Measurements from ENCODE around the gene ARHGDIA.
"Not testable (repeated sequence)": the region's sequence is repeated elsewhere in the genome, so short reads cannot be mapped to it uniquely, and the experiment has no call there.

Gene ARHGDIA

DNA sequence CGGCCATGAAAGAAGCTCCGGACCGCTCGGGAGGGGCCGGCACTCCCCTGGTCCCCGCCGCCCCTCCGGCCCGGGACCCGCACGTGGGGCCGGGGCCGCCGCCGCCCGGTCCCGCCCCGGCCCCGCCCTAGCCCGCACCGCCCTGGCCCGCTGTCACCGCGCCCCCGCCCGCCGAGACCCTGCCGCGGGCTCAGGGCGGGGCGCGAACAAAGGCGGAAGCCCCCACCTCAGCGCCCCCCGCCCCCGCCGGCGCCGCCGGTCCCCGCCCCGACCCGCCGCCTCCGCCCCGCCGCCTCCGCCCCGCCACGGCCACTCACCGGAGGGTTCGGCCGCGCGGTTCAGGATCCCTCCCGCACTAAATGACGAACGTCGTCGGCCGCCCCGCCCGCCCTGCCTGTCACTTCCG is at the start of gene ARHGDIA:
Gene ARHGDIA, minus strand, starts transcription at position 357 of the 406 bp plus-strand sequence. CDS start 1,407 bp downstream, outside the sequence.
- Mint-ChIP-seq H3K9me3 (no peaks in the 10 kb centered on the region), H3K4me1 (peaks cover 29% of the 10 kb centered on the region), H3K36me3 (peaks cover 7% of the 10 kb centered on the region)

DNA sequence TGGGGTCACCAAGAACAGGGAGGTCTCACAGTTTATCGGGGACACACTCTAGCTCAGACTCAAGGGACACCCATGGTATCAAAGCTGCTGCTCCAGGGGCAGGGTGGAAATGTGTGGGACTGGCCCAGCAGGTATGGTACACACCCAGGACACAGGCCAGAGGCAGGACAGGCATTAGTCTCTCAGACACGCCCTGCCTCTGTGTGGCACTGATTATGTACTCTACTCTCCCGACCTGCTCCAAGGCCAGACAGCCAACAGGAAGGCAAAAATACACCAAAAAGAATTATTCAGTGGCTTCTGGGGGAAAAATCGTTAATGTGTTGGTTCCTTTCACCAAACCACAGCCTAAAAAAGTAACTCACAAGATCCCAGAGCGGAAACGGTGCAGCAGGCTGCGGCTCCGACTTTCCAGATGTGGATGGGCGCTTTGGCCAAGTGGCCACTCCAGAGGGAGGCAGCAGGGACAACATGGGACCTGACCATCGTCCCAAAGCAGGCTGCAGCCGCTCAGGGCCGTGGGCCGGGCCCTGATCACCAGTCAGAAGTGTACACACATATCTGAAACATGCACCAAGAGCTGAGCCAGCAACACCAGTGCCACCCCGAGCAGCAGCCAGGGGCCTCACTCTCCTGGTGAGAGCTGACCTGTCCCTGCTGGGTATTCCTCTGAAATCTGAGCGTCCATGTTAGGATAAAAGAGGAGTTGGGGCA is 47.9 kb upstream of the ARHGDIA start:
- no peak for ATAC-seq (ENCODE audit: low read depth)
- H3K4me1 Mint-ChIP-seq, result peaks cover 17% of the 10 kb centered on the region
- H3K27me3 Mint-ChIP-seq, result no peaks in the 10 kb centered on the region
- peaks cover 11% of the 10 kb centered on the region for H3K36me3 Mint-ChIP-seq
- no peaks in the 10 kb centered on the region for H3K9me3 Mint-ChIP-seq
- H3K27ac Mint-ChIP-seq, result peak overlapping the region; percentile 92
- DNase-seq (ENCODE audit: low spot score in 2 of 2), result no peak
- no peak overlapping the region for H3K4me3 Mint-ChIP-seq

More for the DNA sequence above, at the start of gene ARHGDIA:
- ATAC-seq (ENCODE audit: low read depth), result peak; percentile 73
- H3K27ac Mint-ChIP-seq, result peak within 1 kb of the TSS; percentile 95
- no peaks in the 10 kb centered on the region for H3K27me3 Mint-ChIP-seq
- H3K4me3 Mint-ChIP-seq, result peak within 1 kb of the TSS; percentile 86
- no peak for DNase-seq (ENCODE audit: low spot score in 2 of 2)

DNA sequence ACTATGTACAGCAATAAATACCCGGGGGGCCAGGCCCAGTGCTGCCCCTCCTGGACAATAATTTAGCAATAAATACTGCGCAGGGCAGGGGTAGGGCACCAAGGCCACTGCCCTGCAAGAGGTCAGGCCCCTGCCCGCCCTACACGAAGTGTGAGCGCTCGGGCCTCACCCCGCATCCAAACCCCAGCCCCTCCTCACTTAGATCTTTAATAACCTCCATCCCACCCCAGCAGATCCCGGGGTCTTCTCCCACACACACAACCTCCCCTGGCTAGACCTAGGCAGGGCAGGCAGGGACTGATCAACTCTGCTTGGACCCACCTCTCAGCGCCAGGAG is 47.2 kb upstream of the ARHGDIA start:
- H3K27ac Mint-ChIP-seq, result peak overlapping the region; percentile 92
- not testable (repeated sequence) for H3K27me3 Mint-ChIP-seq; DNase-seq (ENCODE audit: low spot score in 2 of 2); H3K9me3 Mint-ChIP-seq
- peak overlapping the region; percentile 94 for H3K4me3 Mint-ChIP-seq
- peaks cover 17% of the 10 kb centered on the region for H3K4me1 Mint-ChIP-seq
- peaks cover 11% of the 10 kb centered on the region for H3K36me3 Mint-ChIP-seq
- peak; percentile 14 for ATAC-seq (ENCODE audit: low read depth)

DNA sequence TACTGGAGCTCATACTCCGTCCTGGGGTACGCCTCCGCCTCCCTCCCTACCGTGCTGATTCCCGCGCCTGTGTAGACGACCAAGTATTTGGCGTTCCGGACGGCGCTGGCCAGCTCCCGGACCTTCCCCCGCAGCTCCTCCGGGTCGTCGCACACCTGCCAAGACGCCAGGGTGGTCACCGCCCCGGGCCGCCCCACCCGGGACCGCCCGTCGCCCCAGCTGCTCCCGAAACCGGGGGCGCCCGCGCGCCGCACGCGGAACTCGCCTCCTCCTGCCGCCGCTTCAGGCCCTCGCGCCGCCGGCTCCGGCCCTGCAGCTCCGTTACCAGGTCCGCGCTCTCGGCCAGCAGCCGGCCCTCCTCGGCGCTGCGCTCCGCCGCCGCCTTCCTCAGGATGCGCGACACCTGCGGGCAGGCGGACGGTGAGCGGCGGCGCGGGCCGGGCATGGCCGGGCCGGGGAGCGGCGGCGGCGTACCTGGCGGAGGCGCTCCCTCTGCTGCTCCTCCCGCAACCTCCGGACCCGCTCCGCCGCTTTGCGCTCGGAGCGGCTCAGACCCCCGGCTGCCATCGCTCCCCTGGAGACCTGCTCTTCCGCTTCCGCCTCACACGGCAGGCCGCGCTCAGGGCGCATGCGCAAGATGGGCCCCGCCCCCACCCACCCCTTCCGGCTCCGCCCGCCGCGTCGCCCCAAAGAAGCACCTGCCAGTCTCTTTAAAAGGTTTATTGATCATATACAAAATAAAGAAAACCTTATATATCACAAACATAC is 46.6 kb upstream of the ARHGDIA start, which contains the start of gene SIRT7:
Gene SIRT7, minus strand, starts transcription at position 612 of the 768 bp plus-strand sequence. Its CDS starts 45 bp downstream, at position 567.
- no peaks in the 10 kb centered on the region for H3K9me3 Mint-ChIP-seq
- ATAC-seq (ENCODE audit: low read depth) (peak; percentile 93), DNase-seq (ENCODE audit: low spot score in 2 of 2) (peak; percentile 73 to 74)
- H3K36me3 Mint-ChIP-seq, result peaks cover 11% of the 10 kb centered on the region
- H3K4me1 Mint-ChIP-seq, result peaks cover 17% of the 10 kb centered on the region
- peak within 1 kb of the TSS; percentile 94 for H3K4me3 Mint-ChIP-seq
- H3K27ac Mint-ChIP-seq, result peak within 1 kb of the TSS; percentile 92
- no peaks in the 10 kb centered on the region for H3K27me3 Mint-ChIP-seq

DNA sequence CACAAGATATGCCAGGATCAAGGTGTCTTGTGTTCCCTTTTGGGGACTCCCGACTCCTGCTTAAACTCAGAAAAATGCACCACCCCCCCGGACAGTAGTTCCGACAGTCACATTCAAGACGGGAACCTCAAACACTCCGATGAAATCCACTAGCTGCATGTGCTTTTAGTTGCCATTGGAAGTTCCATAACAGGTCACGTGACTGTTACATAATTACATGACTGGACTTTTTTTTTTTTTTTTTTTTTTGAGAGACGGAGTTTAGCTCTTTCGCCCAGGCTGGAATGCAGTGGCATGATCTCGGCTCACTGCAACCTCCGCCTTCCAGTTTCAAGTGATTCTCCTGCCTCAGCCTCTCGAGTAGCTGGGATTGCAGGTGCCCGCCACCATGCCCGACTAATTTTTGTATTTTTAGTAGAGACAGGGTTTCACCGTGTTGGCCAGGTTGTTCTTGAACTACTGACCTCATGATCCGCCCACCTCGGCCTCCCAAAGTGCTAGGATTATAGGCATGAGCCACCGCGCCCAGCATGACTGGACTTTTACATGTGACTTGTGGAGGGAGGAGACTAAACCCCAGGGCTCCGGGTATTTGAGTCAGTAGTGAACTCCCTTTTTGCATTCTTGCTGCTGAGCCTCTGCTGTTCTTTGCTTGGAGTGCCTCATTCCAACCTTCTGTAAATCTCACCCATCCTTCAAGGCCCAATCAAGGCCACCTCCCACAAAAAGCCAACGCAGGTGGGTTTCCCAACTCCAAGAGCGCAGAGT is 45.3 kb upstream of the ARHGDIA start:
- H3K9me3 Mint-ChIP-seq, result no peaks in the 10 kb centered on the region
- peaks cover 19% of the 10 kb centered on the region for H3K4me1 Mint-ChIP-seq
- peak overlapping the region; percentile 94 for H3K4me3 Mint-ChIP-seq
- H3K27me3 Mint-ChIP-seq, result no peaks in the 10 kb centered on the region
- H3K27ac Mint-ChIP-seq, result no peak overlapping the region
- H3K36me3 Mint-ChIP-seq, result peaks cover 5% of the 10 kb centered on the region
- ATAC-seq (ENCODE audit: low read depth) (no peak), DNase-seq (ENCODE audit: low spot score in 2 of 2) (no peak)

DNA sequence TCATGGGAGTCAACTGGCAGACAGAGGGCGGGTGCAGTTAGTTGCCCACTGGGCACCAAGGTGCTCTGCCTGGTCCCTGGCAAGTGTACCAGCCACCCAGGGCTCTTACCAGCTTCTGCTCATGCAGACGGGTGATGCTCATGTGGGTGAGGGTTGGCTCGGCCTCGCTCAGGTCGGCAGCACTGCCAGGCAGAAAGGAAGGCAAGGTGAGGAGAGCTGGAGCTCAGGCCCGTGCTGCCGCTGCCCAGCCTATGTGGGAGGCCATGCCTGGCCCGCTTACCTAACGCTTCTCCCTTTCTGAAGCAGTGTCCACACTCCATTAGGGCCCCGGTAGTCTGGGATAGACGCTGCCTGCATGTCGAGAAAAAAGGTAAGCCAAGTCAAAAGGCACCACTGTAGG is 44.2 kb upstream of the ARHGDIA start:
- ATAC-seq (ENCODE audit: low read depth), result no peak
- Mint-ChIP-seq H3K27me3 (no peaks in the 10 kb centered on the region), H3K4me3 (no peak overlapping the region), H3K27ac (no peak overlapping the region), H3K9me3 (no peaks in the 10 kb centered on the region), H3K4me1 (peaks cover 19% of the 10 kb centered on the region), H3K36me3 (peaks cover 5% of the 10 kb centered on the region)
- DNase-seq (ENCODE audit: low spot score in 2 of 2), result no peak

DNA sequence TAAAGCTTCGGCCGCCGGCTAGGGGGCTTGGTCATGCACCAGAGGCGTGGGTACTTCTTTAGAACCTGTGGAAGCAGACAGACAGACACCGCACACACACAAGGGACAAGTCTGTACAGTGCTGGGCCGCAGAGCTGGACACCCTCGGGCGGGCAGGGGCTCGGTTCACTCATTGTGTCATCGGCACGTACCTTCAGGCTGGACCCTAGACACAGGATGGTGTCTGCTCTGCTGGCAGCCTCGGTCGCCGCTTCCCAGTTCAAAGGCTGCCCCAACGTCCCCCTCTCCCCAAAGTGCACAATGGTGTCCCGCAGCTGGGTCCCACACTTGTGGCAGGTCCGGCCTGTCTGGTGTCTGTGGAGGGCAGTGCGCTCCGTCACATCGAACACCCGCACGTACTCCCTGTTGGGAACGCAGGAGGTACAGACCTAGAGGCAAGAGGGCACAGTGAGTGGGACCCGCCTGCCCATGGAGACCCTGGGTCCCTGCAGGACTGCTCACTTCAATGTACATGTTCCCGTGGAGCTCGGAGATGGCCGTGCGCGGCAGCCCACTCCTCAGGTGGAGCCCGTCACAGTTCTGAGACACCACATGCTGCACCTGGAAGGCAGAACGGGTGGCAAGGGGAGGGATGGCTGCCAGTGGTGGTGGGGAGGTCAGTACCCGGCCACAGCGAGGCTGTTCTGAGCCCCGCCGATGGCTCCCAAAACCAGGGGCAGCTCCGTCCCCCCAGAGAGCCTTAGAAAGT is 43.1 kb upstream of the ARHGDIA start:
- Mint-ChIP-seq H3K36me3 (peaks cover 5% of the 10 kb centered on the region), H3K27me3 (no peaks in the 10 kb centered on the region), H3K4me3 (no peak overlapping the region), H3K27ac (no peak overlapping the region), H3K4me1 (peaks cover 21% of the 10 kb centered on the region), H3K9me3 (no peaks in the 10 kb centered on the region)
- ATAC-seq (ENCODE audit: low read depth) (no peak), DNase-seq (ENCODE audit: low spot score in 2 of 2) (no peak)

DNA sequence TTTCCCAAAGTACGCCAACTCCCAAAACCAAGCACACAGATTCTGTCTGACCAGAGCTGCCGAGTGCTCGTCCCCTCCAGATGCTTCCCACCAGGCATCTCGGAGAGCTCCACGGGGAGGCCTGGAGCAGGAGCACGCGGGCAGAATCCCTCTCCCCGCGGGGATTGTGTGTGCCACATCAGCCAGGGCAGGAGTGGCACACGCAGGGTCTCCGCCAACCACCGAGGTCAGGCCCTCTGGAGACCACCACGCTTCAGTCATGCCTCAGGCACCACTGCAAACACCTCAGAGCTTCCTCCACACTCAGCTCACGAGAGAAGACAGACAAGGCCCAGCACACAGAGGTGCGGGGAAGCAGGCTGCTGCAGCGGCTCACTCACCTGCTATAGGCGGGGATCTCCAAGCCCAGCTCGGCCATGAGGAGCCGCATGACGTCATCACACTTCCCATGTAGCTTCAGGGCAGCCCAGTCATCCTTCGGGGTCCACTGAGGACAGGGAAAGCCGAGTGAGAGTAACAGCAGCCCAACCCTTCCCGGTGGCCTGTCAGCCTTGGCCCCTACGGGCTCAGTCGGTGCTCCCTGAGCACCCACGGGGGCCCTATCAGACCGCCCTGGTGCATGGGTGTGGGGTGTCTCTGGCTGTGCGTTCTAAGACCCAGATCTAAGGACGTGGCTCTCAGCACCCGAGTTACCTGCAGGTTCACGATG is 42.4 kb upstream of the ARHGDIA start:
- no peak overlapping the region for H3K4me3 Mint-ChIP-seq

DNA sequence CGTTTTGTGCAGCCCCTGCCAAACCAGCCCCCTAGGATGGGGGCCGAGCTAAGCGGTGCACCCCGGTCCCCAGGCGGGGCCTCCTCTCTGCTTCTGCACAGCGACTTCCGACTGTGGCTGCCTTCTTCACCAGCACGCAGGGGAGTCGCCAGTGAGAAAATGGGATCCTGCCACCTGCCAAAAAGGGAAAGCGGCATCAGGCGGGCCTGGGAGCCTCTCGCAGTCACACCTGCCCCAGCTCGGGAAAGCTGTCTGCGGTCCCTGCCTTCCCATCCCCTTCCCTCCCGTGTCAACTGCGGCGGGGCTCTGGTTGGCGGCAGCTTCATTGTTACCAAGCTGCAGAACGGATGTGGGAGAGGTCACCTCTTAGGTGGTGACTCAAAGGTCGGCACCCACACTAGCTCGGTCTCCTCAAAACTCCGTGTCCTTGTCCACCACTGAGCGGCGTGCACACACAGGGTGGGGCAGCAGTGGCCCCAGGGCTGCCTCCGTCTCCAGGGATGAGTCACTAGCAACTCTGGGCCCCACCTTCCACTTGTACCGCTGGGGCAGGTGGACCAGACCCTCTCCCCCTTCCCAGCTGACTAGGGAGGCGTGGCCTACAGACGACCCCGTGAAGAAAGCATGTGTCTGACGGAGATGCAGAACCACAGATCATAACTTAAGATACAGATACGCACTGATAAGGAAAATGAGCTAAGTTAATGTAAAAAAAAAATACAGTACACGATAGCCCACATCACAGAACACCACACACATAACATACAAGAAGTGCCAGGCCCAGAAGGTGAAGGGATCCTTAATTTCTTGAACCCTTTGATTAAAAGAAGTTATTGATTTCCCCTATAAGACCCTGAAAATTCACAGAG is 41.5 kb upstream of the ARHGDIA start:
- H3K36me3 Mint-ChIP-seq, result peaks cover 4% of the 10 kb centered on the region
- H3K9me3 Mint-ChIP-seq, result no peaks in the 10 kb centered on the region
- DNase-seq (ENCODE audit: low spot score in 2 of 2), result no peak
- no peak for ATAC-seq (ENCODE audit: low read depth)
- H3K27me3 Mint-ChIP-seq, result no peaks in the 10 kb centered on the region
- no peak overlapping the region for H3K27ac Mint-ChIP-seq
- peaks cover 15% of the 10 kb centered on the region for H3K4me1 Mint-ChIP-seq
- H3K4me3 Mint-ChIP-seq, result peak overlapping the region; percentile 22

More for the DNA sequence above, 42.4 kb upstream of the ARHGDIA start:
- no peaks in the 10 kb centered on the region for H3K9me3 Mint-ChIP-seq
- ATAC-seq (ENCODE audit: low read depth), result no peak
- no peak overlapping the region for H3K27ac Mint-ChIP-seq
- H3K27me3 Mint-ChIP-seq, result no peaks in the 10 kb centered on the region
- peaks cover 5% of the 10 kb centered on the region for H3K36me3 Mint-ChIP-seq
- no peak for DNase-seq (ENCODE audit: low spot score in 2 of 2)
- peaks cover 19% of the 10 kb centered on the region for H3K4me1 Mint-ChIP-seq

DNA sequence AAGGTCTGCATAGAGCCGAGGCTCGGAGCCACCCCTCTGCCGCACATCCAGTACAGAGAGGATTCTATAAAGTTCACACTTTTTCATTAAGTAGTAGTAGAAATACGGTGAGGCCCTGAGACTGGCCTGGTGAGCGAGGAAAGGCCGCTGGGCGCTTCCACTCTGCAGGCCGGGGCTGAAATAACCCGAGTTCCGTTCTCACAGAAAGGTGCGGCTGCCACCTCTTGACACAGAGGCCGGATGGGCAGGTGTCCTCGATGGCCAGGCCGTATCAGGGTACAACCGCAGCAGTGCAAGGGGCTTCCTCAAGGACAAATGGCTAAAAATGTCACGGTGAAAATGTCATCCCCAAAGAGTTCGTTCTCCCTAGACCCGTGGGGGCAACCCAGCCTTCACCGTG is 40.8 kb upstream of the ARHGDIA start:
- Mint-ChIP-seq H3K9me3 (no peaks in the 10 kb centered on the region), H3K4me3 (peak overlapping the region; percentile 86), H3K4me1 (peaks cover 10% of the 10 kb centered on the region), H3K27ac (peak overlapping the region; percentile 69), H3K36me3 (peaks cover 4% of the 10 kb centered on the region), H3K27me3 (no peaks in the 10 kb centered on the region)
- no peak for ATAC-seq (ENCODE audit: low read depth)
- no peak for DNase-seq (ENCODE audit: low spot score in 2 of 2)

DNA sequence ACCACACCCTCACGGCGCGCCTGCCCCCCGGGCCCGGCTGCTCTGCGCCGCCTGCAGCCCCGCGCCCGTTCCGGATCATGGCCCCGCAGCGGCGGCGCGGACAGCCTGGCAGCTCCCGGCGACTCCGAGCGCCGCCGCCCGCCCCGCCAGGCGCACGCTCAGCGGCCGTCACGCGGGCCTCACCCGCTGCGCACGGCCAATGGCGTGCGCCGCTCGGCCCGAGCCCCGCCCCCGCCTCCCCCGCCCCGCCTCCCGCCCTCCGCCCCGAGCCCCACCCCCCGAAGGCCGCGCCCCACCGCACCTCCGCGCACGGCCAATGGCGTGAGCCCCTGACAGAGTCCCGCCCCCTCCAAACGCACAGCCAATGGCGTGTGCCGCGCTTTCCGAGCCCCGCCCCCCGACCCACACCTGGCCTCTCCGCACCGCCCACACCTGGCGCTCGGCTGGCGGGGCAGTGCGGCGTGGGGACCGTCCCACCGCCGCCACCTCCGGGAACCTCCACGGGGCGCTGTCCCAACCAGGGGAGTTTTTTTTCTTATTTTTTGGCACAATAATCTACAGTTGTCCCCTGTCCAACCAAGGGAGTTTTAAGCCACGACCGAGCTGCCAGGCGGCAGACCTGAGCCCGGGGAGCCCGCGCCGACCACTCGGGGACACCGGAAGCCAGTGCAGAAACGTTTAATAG is 40.3 kb upstream of the ARHGDIA start, which contains the start of gene PCYT2:
Gene PCYT2, minus strand, starts transcription at position 123 of the 685 bp plus-strand sequence. Its CDS starts 44 bp downstream, at position 79.
- no peaks in the 10 kb centered on the region for H3K27me3 Mint-ChIP-seq
- peak within 1 kb of the TSS; percentile 86 for H3K4me3 Mint-ChIP-seq
- H3K27ac Mint-ChIP-seq, result peak within 1 kb of the TSS; percentile 69
- ATAC-seq (ENCODE audit: low read depth), result peak; percentile 94
- H3K9me3 Mint-ChIP-seq, result no peaks in the 10 kb centered on the region
- H3K4me1 Mint-ChIP-seq, result peaks cover 7% of the 10 kb centered on the region
- H3K36me3 Mint-ChIP-seq, result peaks cover 4% of the 10 kb centered on the region
- DNase-seq (ENCODE audit: low spot score in 2 of 2), result peak; percentile 84 to 90

DNA sequence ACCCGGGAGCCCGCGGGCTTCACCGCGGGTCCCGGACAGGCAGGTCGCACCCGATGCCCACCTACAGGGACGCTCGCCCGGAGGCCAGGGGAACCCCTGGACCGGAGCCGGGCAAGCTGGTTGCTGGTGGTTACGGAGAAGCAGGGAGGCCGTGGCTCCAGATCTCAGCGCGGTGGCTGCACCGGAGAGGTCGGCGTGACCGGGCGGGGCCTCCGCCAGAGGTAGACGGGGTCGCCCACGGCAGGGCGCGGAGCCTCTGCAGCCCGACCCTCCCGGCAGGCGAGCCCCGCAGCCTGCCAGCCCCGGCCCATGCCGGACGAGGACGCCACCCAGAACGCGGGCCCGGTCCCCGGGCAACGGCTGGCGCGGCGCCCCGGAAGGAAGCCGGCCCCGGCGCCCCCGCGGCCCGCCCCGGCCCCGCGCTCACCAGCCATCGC is 39.7 kb upstream of the ARHGDIA start:
- no peak overlapping the region for H3K27ac Mint-ChIP-seq
- peaks cover 6% of the 10 kb centered on the region for H3K4me1 Mint-ChIP-seq
- H3K36me3 Mint-ChIP-seq, result peaks cover 4% of the 10 kb centered on the region
- DNase-seq (ENCODE audit: low spot score in 2 of 2) (no peak), ATAC-seq (ENCODE audit: low read depth) (peak; percentile 13)
- peak overlapping the region; percentile 81 for H3K4me3 Mint-ChIP-seq
- H3K9me3 Mint-ChIP-seq, result no peaks in the 10 kb centered on the region
- no peaks in the 10 kb centered on the region for H3K27me3 Mint-ChIP-seq
